Transverse colon (tissue), 4 donors: ENCODE measurements around the gene SP140L. TPM values are rescaled to one million over a fixed set of nuclear protein-coding genes. Genes with fewer than 3 reads are reported as not detected.
A peak's percentile ranks its signal among the peaks of the same experiment; 100 is the strongest.

Source experiments
- DNase-seq: peaks from one replicate; pipeline ENCODE4 v3.0.0-alpha.2; 2019
- H3K27ac ChIP-seq, 4 donors: fragments of 200-600 bp; sonication (generic); 2 replicates each; pipeline ENCODE4 v1.5.1; 2016 to 2018; ENCODE audit warnings: inconsistent platforms in 4 of 4
- H3K27me3 ChIP-seq: fragments of 200-600 bp; sonication (generic); 2 replicates; pipeline ENCODE4 v1.5.1; 2017; ENCODE audit warnings: inconsistent platforms
- H3K36me3 ChIP-seq, 4 donors: fragments of 200-600 bp; sonication (generic); 2 replicates each; pipeline ENCODE4 v1.5.1; 2017 to 2019; ENCODE audit warnings: inconsistent platforms in 4 of 4
- H3K4me1 ChIP-seq, 4 donors: fragments of 200-600 bp; sonication (generic); 2 replicates each; pipeline ENCODE4 v1.5.1; 2017 to 2020; ENCODE audit warnings: inconsistent platforms in 4 of 4
- H3K4me3 ChIP-seq, 4 donors: fragments of 200-600 bp; sonication (generic); 1 replicate in 1 of 4; 2 replicates in 3 of 4; pipeline versions ENCODE4 v1.5.1 to v1.6.1; 2017 to 2019; ENCODE audit warnings: inconsistent platforms in 4 of 4
- H3K9me3 ChIP-seq, 2 donors: fragments of 200-600 bp; sonication (generic); 2 replicates each; pipeline ENCODE4 v1.5.1; 2017 to 2019; ENCODE audit warnings: inconsistent platforms in 2 of 2
- EP300 ChIP-seq: sonication (generic); formaldehyde crosslinking; IDR thresholded peaks from one replicate; pipeline ENCODE4 v1.6.1; 2017; ENCODE audit warnings: antibody characterized with exemption, low read depth
- POLR2A ChIP-seq: fragments of 450-650 bp; IDR thresholded peaks from one replicate; pipeline ENCODE4 v1.6.1; 2016; ENCODE audit warnings: antibody characterized with exemption, mild to moderate bottlenecking, moderate library complexity
- POLR2AphosphoS5 ChIP-seq, 3 donors: sonication (generic); formaldehyde crosslinking; IDR thresholded peaks; one replicate each; pipeline ENCODE4 v1.6.1; 2016; ENCODE audit warnings: antibody characterized with exemption in 3 of 3
- WGBS, 2 donors: methylation state at CpG; one replicate each; pipeline ENCODE4 v1.1.5; 2018; ENCODE audit warnings: low coverage in 1 of 2; 5-methylcytosine and 5-hydroxymethylcytosine counted together
- in situ Hi-C, 4 donors: fragments of 200-750 bp; cut with MboI; loops; one replicate each; pipeline versions ENCODE4 v1.15.0 to v1.15.1; 2017; ENCODE audit warnings: low sequenced_read_pairs in 3 of 4, low pct_ligation_motif_present in 1 of 4, low pct_unique_long_range_greater_than_20kb in 1 of 4
- intact Hi-C: fragments of 100-400 bp; cut with DNase I; formaldehyde crosslinking; loops from one replicate; pipeline ENCODE4 v1.15.1; 2023; ENCODE audit warnings: low total_unique reads
- total RNA-seq, 4 donors: library from RNA; depleted of rRNA; stranded (reverse); fragments of >200 nt; gene quantifications; one replicate each; pipeline ENCODE4 v1.1.0, GENCODE V29; 2016
- TF ChIP-seq, protein P1 (sequence below), 5 experiments: fragments of 200-600 bp in 3 of 5; fragments of 450-650 bp in 2 of 5; sonication (generic) in 3 of 5; IDR thresholded peaks; 1 replicate in 2 of 5; 2 replicates in 3 of 5; pipeline ENCODE4 v1.5.1; 2016 to 2017; ENCODE audit warnings: antibody characterized with exemption in 5 of 5, inconsistent platforms in 3 of 5, mild to moderate bottlenecking in 2 of 5, moderate library complexity in 1 of 5

The SP140L gene
- total RNA-seq, 4 donors from 2014 or later: 6.8 to 32.9 (median 17.9) TPM

- no peak overlapping the region for H3K4me3 ChIP-seq
- H3K27me3 ChIP-seq: no peaks in the 10 kb centered on the region
- WGBS, 2 donors: 46 to 63% methylated on average over 2 of the region's 2 CpGs
- peaks cover 0 to 5% of the 10 kb centered on the region in 2 donors for H3K9me3 ChIP-seq
- TF ChIP-seq EP300: no peak
- TF ChIP-seq POLR2A: no peak
- H3K4me1 ChIP-seq: peaks cover 0 to 16% (median 0%) of the 10 kb centered on the region in 4 donors
- in situ Hi-C loops (no loop called here), intact Hi-C loops (no loop called here)
- H3K36me3 ChIP-seq: peaks cover 0 to 27% (median 6%) of the 10 kb centered on the region in 4 donors
- H3K27ac ChIP-seq: peak overlapping the region in 2 of 4 donors; percentile 1 to 45
- no peak for DNase-seq
These were observed 112.6 kb downstream of the SP140L start for GRCh38 chr2:230439590-230439989.

- intact Hi-C loops: no loop called here
- Histone ChIP-seq H3K4me3 (no peak overlapping the region), H3K9me3 (peaks cover 0 to 2% of the 10 kb centered on the region in 2 donors), H3K27me3 (no peaks in the 10 kb centered on the region), H3K27ac (peak overlapping the region; percentile 19 to 34 (median 24)), H3K36me3 (peaks cover 0 to 32% (median 7%) of the 10 kb centered on the region in 4 donors), H3K4me1 (peaks cover 0 to 16% (median 0%) of the 10 kb centered on the region in 4 donors)
- DNase-seq: peak; percentile 55
- in situ Hi-C loops: no loop called here
- TF ChIP-seq, protein P1, sequence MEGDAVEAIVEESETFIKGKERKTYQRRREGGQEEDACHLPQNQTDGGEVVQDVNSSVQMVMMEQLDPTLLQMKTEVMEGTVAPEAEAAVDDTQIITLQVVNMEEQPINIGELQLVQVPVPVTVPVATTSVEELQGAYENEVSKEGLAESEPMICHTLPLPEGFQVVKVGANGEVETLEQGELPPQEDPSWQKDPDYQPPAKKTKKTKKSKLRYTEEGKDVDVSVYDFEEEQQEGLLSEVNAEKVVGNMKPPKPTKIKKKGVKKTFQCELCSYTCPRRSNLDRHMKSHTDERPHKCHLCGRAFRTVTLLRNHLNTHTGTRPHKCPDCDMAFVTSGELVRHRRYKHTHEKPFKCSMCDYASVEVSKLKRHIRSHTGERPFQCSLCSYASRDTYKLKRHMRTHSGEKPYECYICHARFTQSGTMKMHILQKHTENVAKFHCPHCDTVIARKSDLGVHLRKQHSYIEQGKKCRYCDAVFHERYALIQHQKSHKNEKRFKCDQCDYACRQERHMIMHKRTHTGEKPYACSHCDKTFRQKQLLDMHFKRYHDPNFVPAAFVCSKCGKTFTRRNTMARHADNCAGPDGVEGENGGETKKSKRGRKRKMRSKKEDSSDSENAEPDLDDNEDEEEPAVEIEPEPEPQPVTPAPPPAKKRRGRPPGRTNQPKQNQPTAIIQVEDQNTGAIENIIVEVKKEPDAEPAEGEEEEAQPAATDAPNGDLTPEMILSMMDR (IDR thresholded peaks at IDR 0.05): no peak
- TF ChIP-seq EP300: peak; percentile 16
- TF ChIP-seq POLR2A: peak; percentile 8
- peak in 1 of 3 donors; percentile 26 for TF ChIP-seq POLR2AphosphoS5 (IDR thresholded peaks at IDR 0.05)
- 63 to 65% methylated on average over 1 to 4 of the region's 4 CpGs for WGBS, 2 donors
These were observed 114.4 kb downstream of the SP140L start for GRCh38 chr2:230441227-230441897.

- intact Hi-C loops: no loop called here
- H3K36me3 ChIP-seq: peaks cover 0 to 50% (median 15%) of the 10 kb centered on the region in 4 donors
These were observed 116.5 kb downstream of the SP140L start for GRCh38 chr2:230443541-230443940.

GRCh38 chr2:230444832-230445231 is 117.8 kb downstream of the SP140L start:
- TF ChIP-seq, protein P1 (IDR thresholded peaks at IDR 0.05): no peak
- TF ChIP-seq POLR2AphosphoS5 (IDR thresholded peaks at IDR 0.05) (no peak), EP300 (no peak), POLR2A (no peak)
- Histone ChIP-seq H3K27me3 (no peaks in the 10 kb centered on the region), H3K36me3 (peaks cover 0 to 57% (median 21%) of the 10 kb centered on the region in 4 donors), H3K4me3 (no peak overlapping the region), H3K4me1 (peaks cover 0 to 11% (median 2%) of the 10 kb centered on the region in 4 donors), H3K9me3 (no peaks in the 10 kb centered on the region), H3K27ac (no peak overlapping the region)
- DNase-seq: no peak
- in situ Hi-C loops (no loop called here), intact Hi-C loops (no loop called here)
- WGBS, 2 donors: 84% methylated on average over 2 of the region's 2 CpGs

More at GRCh38 chr2:230443541-230443940, 116.5 kb downstream of the SP140L start:
- H3K27ac ChIP-seq: no peak overlapping the region
- TF ChIP-seq, protein P1 (IDR thresholded peaks at IDR 0.05): no peak
- TF ChIP-seq POLR2A: no peak
- no peak for TF ChIP-seq POLR2AphosphoS5 (IDR thresholded peaks at IDR 0.05)
- no peak for TF ChIP-seq EP300
- H3K27me3 ChIP-seq: no peaks in the 10 kb centered on the region
- 76 to 83% methylated on average over 2 of the region's 2 CpGs for WGBS, 2 donors
- in situ Hi-C loops: no loop called here
- H3K4me3 ChIP-seq: no peak overlapping the region
- H3K4me1 ChIP-seq: peaks cover 0 to 19% (median 0%) of the 10 kb centered on the region in 4 donors
- no peak for DNase-seq
- H3K9me3 ChIP-seq: no peaks in the 10 kb centered on the region
